Duodenal mucosa (tissue), 2 donors: ENCODE measurements around the gene PAK4.

ENCODE experiments used
- H3K27ac ChIP-seq: one replicate; pipeline ENCODE4 v1.7.0; 2013; ENCODE audit warnings: low read depth, low read length
- H3K27me3 ChIP-seq, 2 donors: one replicate each; pipeline ENCODE4 v1.7.0; 2013; ENCODE audit warnings: low read length in 2 of 2, control low read depth in 1 of 2; ENCODE audit not compliant: insufficient read depth in 2 of 2, control insufficient read depth in 1 of 2
- H3K36me3 ChIP-seq, 2 donors: one replicate each; pipeline ENCODE4 v1.7.0; 2013; ENCODE audit warnings: low read length in 2 of 2, control low read depth in 1 of 2; ENCODE audit not compliant: insufficient read depth in 2 of 2, control insufficient read depth in 1 of 2
- H3K4me1 ChIP-seq, 2 donors: one replicate each; pipeline ENCODE4 v1.7.0; 2013; ENCODE audit warnings: low read length in 2 of 2, control low read depth in 1 of 2; ENCODE audit not compliant: insufficient read depth in 2 of 2, control insufficient read depth in 1 of 2
- H3K4me3 ChIP-seq, 2 donors: one replicate each; pipeline ENCODE4 v1.7.0; 2013; ENCODE audit warnings: low read length in 2 of 2, low read depth in 1 of 2
- H3K9ac ChIP-seq, 2 donors: one replicate each; pipeline ENCODE4 v1.7.0; 2013; ENCODE audit warnings: low read length in 2 of 2, low read depth in 1 of 2
- H3K9me3 ChIP-seq, 2 donors: one replicate each; pipeline ENCODE4 v1.7.0; 2013; ENCODE audit warnings: low read length in 2 of 2, control low read depth in 1 of 2; ENCODE audit not compliant: control insufficient read depth in 1 of 2

PAK4 gene

DNA sequence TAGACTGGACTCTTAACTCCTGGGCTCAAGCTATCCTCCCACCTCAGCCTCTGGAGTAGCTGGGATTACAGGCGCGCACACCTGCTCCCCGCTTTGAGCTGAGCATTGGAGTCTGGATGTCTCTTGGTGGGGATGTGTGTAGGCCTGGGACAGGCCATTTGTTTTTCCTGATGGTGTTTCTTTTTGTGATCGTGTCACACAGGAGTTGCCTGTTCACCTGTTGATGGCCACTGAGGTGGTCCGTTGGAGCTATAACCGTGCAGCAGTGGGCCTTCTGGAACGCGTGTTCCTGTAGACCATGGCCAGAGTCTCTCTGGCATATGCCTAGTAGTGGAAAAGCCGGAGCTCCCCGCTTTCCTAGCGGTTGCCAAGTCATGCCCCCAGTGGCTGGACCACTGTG is 3.5 kb downstream of the PAK4 start:
- Histone ChIP-seq H3K9ac (no peak overlapping the region), H3K27me3 (no peaks in the 10 kb centered on the region), H3K36me3 (no peaks in the 10 kb centered on the region), H3K27ac (no peak overlapping the region), H3K4me1 (peaks cover 59 to 61% of the 10 kb centered on the region in 2 donors), H3K4me3 (no peak overlapping the region), H3K9me3 (no peaks in the 10 kb centered on the region)

DNA sequence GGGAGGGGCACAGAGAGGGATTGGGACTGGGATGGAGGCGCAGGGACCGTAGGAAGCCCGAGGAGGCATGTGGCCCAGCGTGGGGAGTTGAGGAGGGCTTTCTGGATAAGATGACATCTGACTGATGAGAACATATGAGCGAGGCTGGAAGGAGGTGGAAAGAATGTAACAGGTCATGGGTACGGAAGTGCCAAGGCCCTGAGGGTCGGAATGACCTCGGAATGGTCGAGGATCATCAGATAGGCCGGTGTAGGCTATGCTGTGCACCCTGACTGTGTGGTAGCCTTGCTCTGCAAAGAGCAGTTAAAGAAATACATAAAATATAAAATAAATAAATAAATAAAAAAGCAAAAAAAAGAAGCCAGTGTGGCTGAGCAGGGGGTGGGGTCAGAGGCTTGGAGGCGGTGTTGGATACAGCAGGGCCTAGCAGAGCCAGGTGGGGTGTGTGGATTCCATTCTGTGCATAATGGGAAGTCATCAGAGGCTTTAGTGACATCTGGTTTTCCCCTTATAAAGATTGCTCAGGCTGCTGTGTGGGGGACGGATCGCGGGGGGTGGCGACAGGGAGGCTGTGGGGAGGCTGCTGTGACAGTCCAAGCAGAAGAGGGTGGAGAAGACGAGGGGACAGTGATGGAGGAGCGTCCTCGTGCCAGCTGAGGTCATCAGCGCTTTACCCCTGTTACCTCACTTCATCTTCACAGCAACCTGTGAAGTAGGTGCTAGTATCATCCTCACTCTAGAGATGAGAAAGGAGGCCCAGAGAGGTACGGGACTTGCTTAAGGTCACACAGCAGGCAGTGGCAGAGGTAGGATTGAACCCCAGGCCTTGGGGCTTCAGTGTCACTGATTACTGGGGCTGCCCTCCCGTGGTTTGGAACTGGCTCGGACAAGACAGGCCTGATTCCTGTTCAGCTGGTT is 5.0 kb downstream of the PAK4 start:
- Histone ChIP-seq H3K4me3 (no peak overlapping the region), H3K9me3 (no peaks in the 10 kb centered on the region), H3K36me3 (no peaks in the 10 kb centered on the region), H3K27ac (no peak overlapping the region), H3K27me3 (no peaks in the 10 kb centered on the region), H3K9ac (no peak overlapping the region), H3K4me1 (peaks cover 58 to 61% of the 10 kb centered on the region in 2 donors)

DNA sequence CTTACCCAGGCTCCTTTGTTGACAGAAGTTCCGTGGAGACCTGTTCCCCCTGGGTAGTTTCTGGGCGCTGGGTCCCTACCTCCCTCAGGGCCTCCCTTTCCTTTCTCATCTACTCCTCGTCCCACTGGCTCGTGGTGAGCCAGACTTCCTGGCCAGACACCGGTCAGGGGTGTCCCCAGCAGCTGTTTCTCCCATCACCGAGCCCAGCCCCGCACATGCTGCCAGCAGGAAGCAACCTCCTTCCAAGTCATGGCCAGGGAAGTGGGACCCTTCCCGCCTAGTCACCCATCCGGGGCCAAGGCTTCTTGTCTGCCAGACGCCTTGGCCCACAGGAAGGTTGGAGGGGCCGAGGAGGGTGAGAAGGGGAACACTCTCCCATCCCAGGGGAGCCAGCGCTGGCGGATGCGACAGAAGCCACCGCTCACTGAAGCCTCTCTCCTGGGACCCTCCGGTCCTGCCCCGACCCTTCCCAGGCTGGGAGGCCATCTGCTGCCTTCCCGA is 5.7 kb downstream of the PAK4 start:
- Histone ChIP-seq H3K4me1 (peaks cover 62 to 66% of the 10 kb centered on the region in 2 donors), H3K9me3 (no peaks in the 10 kb centered on the region), H3K27ac (no peak overlapping the region), H3K36me3 (no peaks in the 10 kb centered on the region), H3K27me3 (no peaks in the 10 kb centered on the region), H3K9ac (no peak overlapping the region), H3K4me3 (no peak overlapping the region)

DNA sequence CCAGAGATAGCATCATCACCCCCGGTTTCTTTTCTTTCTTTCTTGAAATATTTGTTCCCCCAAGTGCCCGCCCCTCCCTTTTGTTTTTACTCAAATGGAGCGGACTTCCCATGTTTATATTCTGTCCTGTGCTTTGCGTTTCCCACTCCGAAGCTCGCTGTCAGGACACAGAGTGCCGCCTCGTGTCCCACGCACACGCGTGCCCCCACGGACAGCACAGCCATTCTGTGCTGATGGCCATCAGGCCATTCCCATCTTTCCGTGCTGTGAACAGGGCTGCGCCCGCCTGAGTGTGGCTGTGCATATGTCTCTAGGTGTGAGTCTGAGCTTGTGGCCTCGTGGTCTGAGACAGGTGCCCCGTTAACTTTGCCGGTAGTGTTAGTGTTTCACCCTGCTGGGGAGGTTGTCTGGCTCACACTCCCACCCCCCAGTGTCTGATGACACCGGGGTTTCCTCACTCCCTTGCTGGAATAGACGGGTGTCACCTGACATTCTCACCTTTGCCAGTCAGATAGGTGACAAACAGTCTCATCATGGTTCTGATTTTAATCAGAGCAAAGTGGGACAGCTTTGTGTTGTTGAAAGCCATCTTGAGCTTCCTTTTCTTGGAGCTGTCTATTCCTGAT is 6.9 kb downstream of the PAK4 start:
- H3K27me3 ChIP-seq = no peaks in the 10 kb centered on the region
- no peak overlapping the region for H3K9ac ChIP-seq
- no peaks in the 10 kb centered on the region for H3K36me3 ChIP-seq
- no peak overlapping the region for H3K4me3 ChIP-seq
- H3K27ac ChIP-seq = no peak overlapping the region
- H3K4me1 ChIP-seq = peaks cover 58 to 60% of the 10 kb centered on the region in 2 donors
- H3K9me3 ChIP-seq = no peaks in the 10 kb centered on the region

DNA sequence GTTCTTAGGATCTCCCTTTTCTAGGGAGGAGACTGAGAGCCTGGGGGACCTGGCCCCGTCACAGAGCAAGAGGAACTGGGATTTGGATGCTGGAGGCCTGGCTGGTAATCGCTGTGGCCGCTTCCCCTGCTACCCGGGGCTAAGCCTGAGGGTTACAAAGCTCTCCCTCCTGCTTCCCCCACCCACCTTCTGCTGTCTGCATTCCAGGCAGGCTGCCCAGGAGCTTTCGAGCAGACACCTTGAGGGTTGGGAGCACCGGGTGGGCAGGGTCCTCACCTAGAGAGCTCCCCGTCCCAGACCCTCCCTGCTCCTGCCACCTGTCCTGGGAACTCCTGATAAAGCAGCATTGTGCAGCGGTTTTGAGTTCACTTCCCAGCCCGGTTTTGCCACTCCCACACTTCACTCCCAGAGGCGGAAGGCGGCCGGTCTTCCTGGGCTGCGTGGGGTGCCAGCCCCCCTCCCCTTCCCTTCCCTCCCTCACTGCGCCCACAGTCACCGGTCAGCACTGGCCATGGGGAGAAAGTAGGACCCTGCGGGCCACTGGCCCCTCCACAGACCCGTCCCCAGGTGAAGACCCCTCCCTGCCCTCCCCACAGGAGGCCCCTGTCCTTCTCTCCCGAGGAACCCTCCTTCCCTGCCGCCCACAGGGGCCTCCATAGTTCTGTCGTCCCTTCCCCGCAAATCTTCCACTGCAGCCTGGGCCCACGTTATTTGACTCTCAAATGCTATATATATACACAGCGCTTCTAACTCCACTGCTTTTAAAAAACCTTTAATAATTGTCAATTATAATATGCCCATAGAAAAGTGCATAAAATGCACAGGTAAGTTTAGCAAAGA is 8.1 kb downstream of the PAK4 start:
- Histone ChIP-seq H3K4me1 (peaks cover 52 to 54% of the 10 kb centered on the region in 2 donors), H3K9me3 (no peaks in the 10 kb centered on the region), H3K27ac (no peak overlapping the region), H3K36me3 (no peaks in the 10 kb centered on the region), H3K9ac (peak overlapping the region in 1 of 2 donors; percentile 6), H3K27me3 (no peaks in the 10 kb centered on the region), H3K4me3 (no peak overlapping the region)

DNA sequence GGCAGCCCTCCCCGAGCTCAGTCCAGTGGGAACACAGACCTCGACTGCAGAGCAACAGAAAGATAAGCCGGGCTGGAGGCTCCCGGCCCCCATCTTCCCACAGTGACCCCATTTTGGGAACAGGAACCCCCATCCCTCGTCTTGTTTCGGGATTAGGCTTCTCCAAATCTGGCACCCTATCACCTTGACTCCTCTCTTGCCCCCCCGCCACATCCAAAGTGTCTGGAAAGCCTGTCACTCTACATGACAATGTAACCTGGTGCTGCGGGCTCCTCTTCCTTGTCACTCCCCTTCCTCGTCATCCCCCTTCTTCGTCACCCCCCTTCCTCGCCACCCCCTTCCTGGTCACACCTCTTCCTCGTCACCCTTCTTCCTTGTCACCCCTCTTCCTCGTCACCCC is 10.1 kb downstream of the PAK4 start:
- no peak overlapping the region for H3K27ac ChIP-seq

DNA sequence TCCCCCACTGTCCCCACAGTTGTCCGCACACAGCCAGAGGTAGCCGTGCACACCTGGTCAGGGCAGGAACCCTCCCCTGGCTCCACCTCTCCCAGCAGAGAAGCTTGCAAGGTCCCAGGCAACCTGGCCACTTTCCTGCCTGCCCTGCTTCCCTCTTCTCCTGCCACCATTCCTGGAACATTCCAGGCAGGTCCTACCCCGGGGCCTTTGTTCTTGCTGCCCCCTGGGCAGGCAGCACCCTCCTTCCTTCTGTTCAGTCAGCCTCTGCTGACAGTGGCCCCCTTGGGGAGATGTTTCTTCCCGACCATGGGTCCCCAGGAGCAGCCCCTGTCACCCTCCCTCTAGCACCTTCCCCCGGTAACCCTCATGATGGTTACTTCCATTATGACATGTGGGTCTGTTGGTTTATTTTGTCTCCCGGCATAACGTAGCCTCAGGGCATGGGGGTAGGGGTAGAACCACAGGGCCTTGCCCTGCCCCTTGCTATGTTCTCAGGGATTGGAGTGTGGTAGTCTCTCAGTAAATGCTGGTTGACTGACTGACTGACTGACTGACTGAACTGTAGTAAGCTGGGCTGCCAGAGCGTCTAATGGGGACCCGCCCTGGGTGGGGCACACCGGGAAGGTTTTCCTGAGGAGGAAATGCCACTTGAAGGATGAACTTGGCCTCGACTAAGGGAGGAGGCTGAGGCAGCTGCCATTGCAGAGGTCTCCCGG is 10.8 kb downstream of the PAK4 start:
- H3K27me3 ChIP-seq = no peaks in the 10 kb centered on the region
- H3K36me3 ChIP-seq = no peaks in the 10 kb centered on the region
- no peaks in the 10 kb centered on the region for H3K9me3 ChIP-seq
- H3K4me1 ChIP-seq = peaks cover 54 to 56% of the 10 kb centered on the region in 2 donors
- H3K27ac ChIP-seq = no peak overlapping the region
- no peak overlapping the region for H3K9ac ChIP-seq
- no peak overlapping the region for H3K4me3 ChIP-seq

More for the DNA sequence above, 10.1 kb downstream of the PAK4 start:
- H3K27me3 ChIP-seq = no peaks in the 10 kb centered on the region
- H3K9me3 ChIP-seq = no peaks in the 10 kb centered on the region
- peaks cover 59 to 61% of the 10 kb centered on the region in 2 donors for H3K4me1 ChIP-seq
- H3K9ac ChIP-seq = no peak overlapping the region
- H3K4me3 ChIP-seq = no peak overlapping the region
- no peaks in the 10 kb centered on the region for H3K36me3 ChIP-seq

DNA sequence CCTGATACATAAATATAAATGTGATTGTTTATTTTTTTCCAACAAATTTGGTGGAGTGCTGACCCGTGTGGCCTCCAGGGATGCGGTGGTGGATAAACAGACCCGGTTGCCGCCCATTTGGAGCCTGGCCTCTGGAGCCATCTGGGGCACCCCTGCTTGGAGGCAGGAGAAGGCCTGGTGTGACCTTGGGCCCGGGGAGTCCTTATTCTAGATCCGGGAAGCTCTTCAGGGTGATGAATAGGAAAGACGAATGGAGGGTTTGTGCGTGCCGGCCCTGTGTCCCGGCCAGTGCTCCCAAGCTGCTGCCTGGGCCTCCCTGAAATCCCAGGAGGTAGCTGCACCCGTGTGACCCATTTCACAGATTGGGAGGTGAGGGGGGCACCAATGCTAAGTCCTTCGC is 11.5 kb downstream of the PAK4 start:
- H3K4me1 ChIP-seq = peaks cover 47 to 49% of the 10 kb centered on the region in 2 donors
- H3K4me3 ChIP-seq = no peak overlapping the region
- no peak overlapping the region for H3K27ac ChIP-seq
- H3K9me3 ChIP-seq = no peaks in the 10 kb centered on the region
- no peak overlapping the region for H3K9ac ChIP-seq
- H3K27me3 ChIP-seq = no peaks in the 10 kb centered on the region
- no peaks in the 10 kb centered on the region for H3K36me3 ChIP-seq
